HepG2 (cell line): ENCODE results near the gene TLCD5. TPM values are rescaled to one million over a fixed set of nuclear protein-coding genes. Genes with fewer than 3 reads are reported as not detected.

Source experiments
- ATAC-seq: fragments of 200-7000 bp; cut with Tn5 transposase; 3 replicates; pipeline ENCODE4 v1.9.1; 2020; ENCODE audit warnings: mild to moderate bottlenecking, moderate library complexity
- BruUV-seq: library from RNA; stranded (reverse); fragments of 400-500 nt; replicated peaks from 2 replicates; lab custom pipeline; 2021; lab: Mats Ljungman, UMichigan
- CTCF ChIA-PET: fragments of 300-600 bp; formaldehyde crosslinking; extraction: SDS; loops from one replicate; lab custom pipeline; 2021; ENCODE audit warnings: low total read pairs, inconsistent platforms, low intra/inter-chr PET ratio; lab: Yijun Ruan, JAX
- POLR2A ChIA-PET: fragments of 350-600 bp; sonication (Branson Sonifier 250); formaldehyde crosslinking; loops from one replicate; lab custom pipeline; 2020; ENCODE audit warnings: antibody characterized with exemption, inconsistent platforms; lab: Yijun Ruan, JAX
- DNase-seq: peaks from one replicate; pipeline ENCODE4 v3.0.0-alpha.2; 2015; ENCODE audit warnings: low spot score
- FAIRE-seq: peaks from 3 replicates; lab custom pipeline; 2011; peaks lifted over from hg19 to GRCh38; lab: Jason Lieb, UNC
- H2AFZ ChIP-seq: one replicate; pipeline ENCODE4 v1.6.1; 2011; ENCODE audit warnings: low read length, inconsistent platforms
- H3K27ac ChIP-seq: fragments of 300-600 bp; 3 replicates; pipeline ENCODE4 v1.8.0; 2011; ENCODE audit warnings: mixed run types, mild to moderate bottlenecking, mixed read lengths, low read length, inconsistent platforms; ENCODE audit not compliant: insufficient read depth; ENCODE audit errors: extremely low read length
- H3K27me3 ChIP-seq, 2 experiments: fragments of 200-600 bp in 1 of 2; 2 replicates in 1 of 2; 3 replicates in 1 of 2; pipeline versions ENCODE4 v1.6.0 to v1.8.0; 2011; ENCODE audit warnings: low read length in 2 of 2, mild to moderate bottlenecking in 2 of 2, moderate library complexity in 2 of 2, inconsistent platforms in 1 of 2; ENCODE audit not compliant: insufficient read depth in 2 of 2, control insufficient read depth in 1 of 2
- H3K36me3 ChIP-seq, 2 experiments: fragments of 200-600 bp in 1 of 2; replicated peaks in 1 of 2; 2 replicates in 1 of 2; 3 replicates in 1 of 2; pipeline versions ENCODE4 v1.5.1 to v1.8.0; 2011; ENCODE audit warnings: low read length in 2 of 2, inconsistent platforms in 1 of 2; ENCODE audit not compliant: insufficient read depth in 2 of 2, control insufficient read depth in 1 of 2
- H3K4me1 ChIP-seq: 2 replicates; pipeline ENCODE4 v1.5.1; 2012; ENCODE audit warnings: low read length, inconsistent platforms; ENCODE audit not compliant: insufficient read depth
- H3K4me2 ChIP-seq: 2 replicates; pipeline ENCODE4 v1.6.0; 2011; ENCODE audit warnings: low read depth, low read length, inconsistent platforms
- H3K4me3 ChIP-seq, 3 experiments: fragments of 200-600 bp in 1 of 3; sonication (generic), shearing (Covaris generic) in 1 of 3; replicated peaks in 1 of 3; 2 replicates each; pipeline ENCODE4 v1.5.1; 2011 to 2016; ENCODE audit warnings: low read length in 3 of 3, inconsistent platforms in 2 of 3, low read depth in 2 of 3, mild to moderate bottlenecking in 2 of 3, control low read depth in 1 of 3, mixed read lengths in 1 of 3; ENCODE audit not compliant: insufficient read depth in 1 of 3
- H3K79me2 ChIP-seq: one replicate; pipeline ENCODE4 v1.6.1; 2011; ENCODE audit warnings: low read length, inconsistent platforms; ENCODE audit not compliant: insufficient read depth
- H3K9ac ChIP-seq: 2 replicates; pipeline ENCODE4 v1.6.0; 2011; ENCODE audit warnings: mild to moderate bottlenecking, low read depth, low read length, inconsistent platforms; ENCODE audit not compliant: insufficient read depth
- H3K9me3 ChIP-seq: 2 replicates; pipeline ENCODE4 v1.5.1; 2012; ENCODE audit warnings: mild to moderate bottlenecking, low read length
- H4K20me1 ChIP-seq: 2 replicates; pipeline ENCODE4 v1.6.0; 2011; ENCODE audit warnings: inconsistent platforms, mild to moderate bottlenecking, low read length, moderate library complexity; ENCODE audit not compliant: insufficient read depth
- AHR ChIP-seq: IDR thresholded peaks from 2 replicates; pipeline ENCODE4 v1.6.1; 2018; ENCODE audit warnings: missing genetic modification reagents, missing compliant biosample characterization
- CEBPB ChIP-seq: IDR thresholded peaks from 2 replicates; pipeline ENCODE4 v1.6.1; 2011; ENCODE audit warnings: low read depth, low read length, improper control_type of control experiment, borderline replicate concordance
- CEBPG ChIP-seq: IDR thresholded peaks from 2 replicates; pipeline ENCODE4 v1.6.1; 2016
- FOXJ3 ChIP-seq: sonication (generic); formaldehyde crosslinking; IDR thresholded peaks from 2 replicates; pipeline ENCODE4 v1.4.0; 2020; ENCODE audit warnings: missing genetic modification reagents, mild to moderate bottlenecking, borderline replicate concordance
- HNRNPH1 ChIP-seq: fragments of 200-400 bp; formaldehyde crosslinking; optimal IDR thresholded peaks from 2 replicates; pipeline ENCODE3; 2017; ENCODE audit warnings: mild to moderate bottlenecking, low read depth, low read length
- IKZF5 ChIP-seq: IDR thresholded peaks from 2 replicates; pipeline ENCODE4 v1.6.1; 2018; ENCODE audit warnings: missing genetic modification reagents, mild to moderate bottlenecking, missing compliant biosample characterization
- KLF13 ChIP-seq: sonication (generic); formaldehyde crosslinking; IDR thresholded peaks from 2 replicates; pipeline ENCODE4 v1.4.0; 2020; ENCODE audit warnings: mild to moderate bottlenecking, missing genetic modification reagents
- MAZ ChIP-seq, 2 experiments: sonication (generic) in 1 of 2; formaldehyde crosslinking in 1 of 2; IDR thresholded peaks; 2 replicates each; pipeline versions ENCODE4 v1.5.0 to v1.6.1; 2012 to 2020; ENCODE audit warnings: low read depth in 2 of 2, mild to moderate bottlenecking in 2 of 2, borderline replicate concordance in 1 of 2, improper control_type of control experiment in 1 of 2, low read length in 1 of 2, missing genetic modification reagents in 1 of 2, moderate library complexity in 1 of 2
- POLR2G ChIP-seq: fragments of 200-400 bp; formaldehyde crosslinking; IDR thresholded peaks from 2 replicates; pipeline ENCODE4 v1.6.1; 2018; ENCODE audit warnings: mild to moderate bottlenecking, low read depth, low read length, moderate library complexity
- RAD51 ChIP-seq: fragments of 450-650 bp; IDR thresholded peaks from 2 replicates; pipeline ENCODE4 v1.6.1; 2016; ENCODE audit warnings: borderline replicate concordance
- ZXDC ChIP-seq: sonication (generic); formaldehyde crosslinking; IDR thresholded peaks from 2 replicates; pipeline ENCODE4 v1.5.0; 2020; ENCODE audit warnings: mild to moderate bottlenecking, missing genetic modification reagents
- WGBS: methylation state at CpG from one replicate; pipeline ENCODE4 v1.1.6; 2017; ENCODE audit warnings: low lambda C conversion rate; 5-methylcytosine and 5-hydroxymethylcytosine counted together
- in situ Hi-C: cut with HindIII; loops from 2 replicates; pipeline ENCODE4 v1.10.0; 2017; ENCODE audit warnings: low pct_unique_long_range_greater_than_20kb; ENCODE audit not compliant: extremely low pct_ligation_motif_present
- intact Hi-C: fragments of 100-400 bp; cut with micrococcal nuclease; formaldehyde crosslinking; loops from one replicate; pipeline ENCODE4 v1.10.0; 2022; ENCODE audit not compliant: unreplicated experiment
- polyA plus RNA-seq, 8 experiments: library from polyadenylated mRNA; depleted of rRNA in 3 of 8; stranded (reverse) in 7 of 8; unstranded in 1 of 8; fragments of >200 nt; fragmentation: Illumina TruSeq in 4 of 8; extraction: Trizol in 4 of 8; gene quantifications; 2 replicates each; pipeline versions ENCODE4 v1.2.1 to v1.2.3, GENCODE V29; 2011 to 2016; ENCODE audit warnings: low read depth in 4 of 8, missing spikeins in 1 of 8, mixed read lengths in 1 of 8; ENCODE audit not compliant: insufficient read depth in 1 of 8
- total RNA-seq, 5 experiments: library from RNA; depleted of rRNA; stranded (reverse); fragments of >200 nt; fragmentation: Illumina TruSeq; extraction: Trizol; gene quantifications; 2 replicates each; pipeline ENCODE4 v1.2.3, GENCODE V29; 2016; ENCODE audit warnings: low read depth in 1 of 5

The TLCD5 gene
- total and polyA plus RNA-seq, 2 of the 13 experiments (the other 11 are each of a cell fraction or from before 2014, with no cell fraction given): 6.1 to 7.6 TPM

DNA sequence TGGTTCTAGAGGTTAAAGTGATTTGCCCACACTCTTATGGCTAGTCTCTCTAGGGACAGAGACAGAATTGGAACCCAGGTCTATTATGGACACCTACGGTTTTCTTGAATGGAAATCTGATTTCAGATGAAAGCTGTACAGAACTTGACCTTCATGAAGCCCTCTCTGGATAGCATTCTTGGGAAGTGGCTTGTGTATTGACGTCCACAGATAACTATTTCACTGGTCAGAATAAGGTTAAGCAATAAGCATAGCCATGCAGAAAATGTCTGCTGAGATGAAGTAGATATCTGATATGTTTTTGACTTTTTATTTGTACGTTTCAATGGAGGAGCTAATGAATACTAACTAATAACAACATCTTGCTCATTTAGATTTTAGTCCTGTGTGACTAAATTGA is 1.1 kb downstream of the TLCD5 start:
- no peak for ATAC-seq
- peak; percentile 30 for DNase-seq
- in situ Hi-C loops (no loop called here), intact Hi-C loops (no loop called here)
- Histone ChIP-seq H3K4me1 (peaks cover 23% of the 10 kb centered on the region), H3K4me2 (peak overlapping the region; percentile 70), H2AFZ (no peak overlapping the region), H3K9me3 (no peaks in the 10 kb centered on the region), H4K20me1 (no peaks in the 10 kb centered on the region), H3K27ac (no peak overlapping the region), H3K4me3 (peak overlapping the region; percentile 57 to 78 (median 78); a peak in 5 of 6 replicates), H3K79me2 (no peaks in the 10 kb centered on the region), H3K27me3 (peaks cover 0 to 23% of the 10 kb centered on the region in 2 experiments; a peak in 3 of 5 replicates), H3K36me3 (peaks cover 0 to 2% of the 10 kb centered on the region in 2 experiments; a peak in 2 of 5 replicates), H3K9ac (peak overlapping the region; percentile 61; the same call in 1 of the 2 replicates)
- no peak for FAIRE-seq
- TF ChIP-seq AHR (CRISPR knock-in tag) (no peak), FOXJ3 (CRISPR knock-in tag) (no peak), KLF13 (CRISPR knock-in tag) (no peak), POLR2G (no peak), CEBPB (peak; percentile 67; the same call in 1 of the 2 replicates), CEBPG (CRISPR knock-in tag) (0 out of 2 replicates have a peak, but pooled peaks have one; percentile 21)
- WGBS: 25% methylated on average over 3 of the region's 3 CpGs
- BruUV-seq: no TSS peak
- POLR2A ChIA-PET: interaction anchor here (0.9 to 1.3 kb wide), 2 partner anchors 29 to 146 kb away, joined by 5 read pairs; no protein-coding TSS in a partner anchor
- CTCF ChIA-PET: no interaction called here

- DNase-seq: no peak
- Histone ChIP-seq H3K4me3 (no peak overlapping the region), H3K79me2 (no peaks in the 10 kb centered on the region), H2AFZ (no peak overlapping the region), H3K36me3 (peaks cover 0 to 2% of the 10 kb centered on the region in 2 experiments; a peak in 2 of 5 replicates), H3K4me2 (peak overlapping the region; percentile 70; the same call in 1 of the 2 replicates), H3K27ac (no peak overlapping the region), H4K20me1 (no peaks in the 10 kb centered on the region), H3K9me3 (no peaks in the 10 kb centered on the region), H3K4me1 (peaks cover 23% of the 10 kb centered on the region), H3K27me3 (peaks cover 0 to 22% of the 10 kb centered on the region in 2 experiments; a peak in 3 of 5 replicates), H3K9ac (no peak overlapping the region)
- no peak for ATAC-seq
- intact Hi-C loops (no loop called here), in situ Hi-C loops (no loop called here)
- CTCF ChIA-PET: no interaction called here
- BruUV-seq: no TSS peak
- POLR2A ChIA-PET: interaction anchor here (1.3 kb wide), 1 partner anchor 28 kb away, joined by 5 read pairs; no protein-coding TSS in a partner anchor
- no peak for FAIRE-seq
- 73% methylated on average over 4 of the region's 4 CpGs for WGBS
- TF ChIP-seq HNRNPH1: no peak
- TF ChIP-seq ZXDC (CRISPR knock-in tag): no peak
- no peak for TF ChIP-seq MAZ (IDR thresholded peaks at IDR 0.05; ENCODE audit: borderline replicate concordance, low read depth, low read length)
- no peak for TF ChIP-seq MAZ (CRISPR knock-in tag; IDR thresholded peaks at IDR 0.05; ENCODE audit: low read depth)
- TF ChIP-seq RAD51: peak; percentile 11; the same call in 1 of the 2 replicates
- TF ChIP-seq IKZF5 (CRISPR knock-in tag): no peak
These were observed 1.8 kb downstream of the TLCD5 start for GRCh38 chr11:120326845-120327281.
